GM21717 (cell line): ENCODE measurements around the gene BTN3A1.

Source experiments
- ATAC-seq: cut with Tn5 transposase; IDR thresholded peaks from one replicate; pipeline ENCODE4 v1.9.1; 2021; ENCODE audit warnings: mild to moderate bottlenecking, moderate library complexity; ENCODE audit not compliant: unreplicated experiment

The BTN3A1 gene

DNA sequence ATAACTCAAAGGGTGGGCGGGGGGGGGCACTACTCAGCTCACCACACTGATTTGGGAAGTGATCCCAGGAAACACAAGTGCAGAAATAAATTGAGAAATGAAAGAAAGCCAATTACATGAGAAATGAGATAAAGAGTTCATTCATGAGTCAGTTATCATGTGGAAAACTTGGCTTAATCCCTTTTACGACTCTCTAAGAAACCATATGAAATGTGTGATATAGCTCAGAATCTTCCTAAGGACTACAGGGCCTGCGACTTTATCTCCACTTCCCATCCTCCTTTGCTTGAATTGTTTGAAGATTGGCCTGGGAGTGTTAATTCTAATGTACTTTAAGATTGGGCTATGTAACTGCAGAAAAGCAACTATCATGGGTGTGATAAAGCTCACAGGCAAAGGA is 22.8 kb upstream of the BTN3A1 start:
- ATAC-seq, result no peak

DNA sequence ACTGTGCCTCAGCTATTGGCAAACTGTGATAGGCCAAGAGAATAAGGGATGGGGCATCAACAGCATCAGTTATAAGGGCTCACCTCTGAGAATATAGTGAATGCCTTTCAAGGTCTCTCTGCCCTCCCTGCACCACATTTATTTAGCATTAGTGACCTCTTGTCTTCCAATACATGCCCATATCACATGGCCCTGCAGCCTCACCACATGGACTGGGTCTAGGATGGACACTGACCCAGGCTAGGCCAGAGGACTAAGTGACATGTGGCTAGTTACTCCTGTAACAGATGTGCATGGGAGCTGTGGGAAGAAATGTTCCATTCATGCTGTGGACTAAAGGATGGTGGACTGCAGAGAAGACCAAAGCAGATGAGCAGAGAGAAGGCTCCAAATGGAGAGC is 22.3 kb upstream of the BTN3A1 start:
- ATAC-seq, result no peak

DNA sequence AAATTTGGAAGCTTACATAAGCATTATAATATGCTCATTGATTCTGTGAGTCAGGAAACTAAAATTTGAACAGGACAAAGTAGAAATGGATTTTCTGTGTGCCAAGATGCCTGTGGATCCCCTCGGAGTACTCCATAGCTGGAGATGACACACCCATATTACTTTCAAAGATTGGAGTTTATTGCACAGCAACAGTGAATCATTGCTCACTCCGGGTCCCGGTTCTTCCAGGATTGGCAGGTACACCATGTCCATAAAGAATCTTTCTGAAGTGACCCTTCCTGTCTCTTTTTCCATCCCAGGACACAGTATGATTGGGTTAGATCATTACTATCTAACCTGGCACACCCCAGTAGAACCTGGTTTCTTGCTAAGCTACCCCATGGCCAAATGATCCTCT is 21.8 kb upstream of the BTN3A1 start:
- ATAC-seq, result no peak

DNA sequence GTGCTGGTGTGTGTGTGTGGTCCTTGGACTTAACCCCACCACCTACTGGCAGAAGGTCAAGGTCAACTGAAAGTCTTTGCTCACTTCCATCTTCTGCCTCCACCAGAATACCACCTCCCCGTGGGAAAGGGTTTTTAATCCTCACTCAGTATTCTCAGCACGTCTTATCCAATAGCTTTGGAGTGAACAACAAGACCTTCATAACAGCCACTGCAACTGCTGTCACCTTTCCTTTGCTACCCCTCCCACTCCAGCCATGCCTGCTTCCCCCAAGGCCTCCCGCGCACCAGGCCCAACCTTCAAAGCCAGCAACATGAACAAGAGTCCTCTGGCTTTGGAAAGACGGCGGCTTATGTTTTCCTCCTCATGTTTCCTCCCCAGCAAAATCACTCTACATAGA is 20.0 kb upstream of the BTN3A1 start:
- no peak for ATAC-seq

DNA sequence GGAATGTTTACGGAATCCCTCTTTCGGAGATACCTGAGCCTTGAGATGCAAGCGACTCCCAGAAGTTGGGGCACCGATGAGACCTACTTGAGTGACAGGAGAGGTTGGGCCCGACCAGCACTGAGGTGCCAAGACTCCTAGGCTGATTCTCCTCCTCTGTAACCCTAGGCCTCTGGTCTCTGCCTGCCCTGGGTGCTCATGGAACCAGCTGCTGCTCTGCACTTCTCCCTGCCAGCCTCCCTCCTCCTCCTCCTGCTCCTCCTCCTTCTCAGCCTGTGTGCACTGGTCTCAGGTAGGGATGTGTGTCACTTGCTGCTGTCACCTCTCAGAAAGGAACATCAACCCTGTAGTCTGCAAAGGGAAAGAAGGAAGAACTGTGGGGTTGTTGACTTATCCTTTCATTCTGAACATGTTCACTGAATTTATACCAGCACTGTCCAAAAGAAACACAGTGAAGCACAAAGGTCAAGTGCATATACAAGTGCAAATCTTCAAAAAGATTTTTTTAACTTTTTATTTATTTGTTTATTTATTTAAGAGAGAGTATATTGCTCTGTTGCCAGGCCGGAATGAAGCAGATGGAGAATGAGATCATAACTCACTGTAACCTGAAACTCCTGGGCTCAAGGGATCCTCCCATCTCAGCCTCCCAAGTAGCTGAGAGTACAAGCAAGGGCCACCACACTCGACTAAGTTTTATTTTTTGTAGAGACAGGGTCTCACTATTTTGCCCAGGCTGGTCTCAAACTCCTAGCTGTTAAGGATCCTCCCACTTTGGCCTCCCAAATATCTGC is 18.3 kb upstream of the BTN3A1 start:
- ATAC-seq, result no peak

DNA sequence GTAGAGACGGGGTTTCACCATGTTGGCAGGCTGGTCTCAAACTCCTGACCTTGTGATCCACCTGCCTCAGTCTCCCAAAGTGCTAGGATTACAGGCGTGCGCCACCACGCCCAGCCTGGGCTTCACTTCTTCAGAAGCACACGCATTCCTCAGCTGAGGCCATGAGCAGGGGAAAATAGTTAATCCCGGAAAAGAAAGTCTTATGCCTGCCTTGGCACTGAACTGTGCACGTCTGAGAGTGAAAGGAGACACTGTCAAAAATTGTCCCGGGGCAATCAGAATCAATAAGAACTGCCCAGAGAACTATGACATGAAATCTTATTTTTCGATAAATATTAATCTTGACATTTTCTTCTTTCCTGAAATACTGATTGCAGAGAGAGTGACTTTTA is 16.3 kb upstream of the BTN3A1 start:
- no peak for ATAC-seq

DNA sequence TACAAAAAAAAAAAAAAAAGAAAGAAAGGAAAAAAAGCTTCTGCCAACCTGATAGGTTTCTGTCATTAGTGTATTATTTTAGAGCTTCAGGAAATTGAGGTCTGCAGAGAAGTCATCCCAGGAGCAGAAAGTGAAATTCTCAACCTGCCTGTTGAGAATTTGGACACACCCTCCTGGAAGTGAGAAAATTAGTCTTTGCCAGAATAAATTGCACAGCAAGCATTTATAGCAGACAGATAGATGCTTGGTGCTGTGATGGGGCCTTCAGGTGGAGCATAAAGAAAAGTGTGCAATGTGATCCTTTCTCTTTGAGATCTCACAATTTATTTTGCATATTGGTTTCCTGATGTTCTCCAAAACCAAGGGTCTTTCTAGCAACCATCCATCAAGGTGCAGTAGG is 14.5 kb upstream of the BTN3A1 start:
- ATAC-seq, result no peak

DNA sequence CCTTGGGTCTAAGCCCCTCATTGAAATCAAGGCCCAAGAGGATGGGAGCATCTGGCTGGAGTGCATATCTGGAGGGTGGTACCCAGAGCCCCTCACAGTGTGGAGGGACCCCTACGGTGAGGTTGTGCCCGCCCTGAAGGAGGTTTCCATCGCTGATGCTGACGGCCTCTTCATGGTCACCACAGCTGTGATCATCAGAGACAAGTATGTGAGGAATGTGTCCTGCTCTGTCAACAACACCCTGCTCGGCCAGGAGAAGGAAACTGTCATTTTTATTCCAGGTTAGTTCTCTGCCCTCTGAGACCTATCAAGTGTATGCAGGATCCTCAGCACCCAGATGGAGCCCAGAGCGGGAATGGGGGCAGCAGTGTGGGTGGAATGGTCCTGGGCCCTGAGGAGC is 14.1 kb upstream of the BTN3A1 start:
- no peak for ATAC-seq

DNA sequence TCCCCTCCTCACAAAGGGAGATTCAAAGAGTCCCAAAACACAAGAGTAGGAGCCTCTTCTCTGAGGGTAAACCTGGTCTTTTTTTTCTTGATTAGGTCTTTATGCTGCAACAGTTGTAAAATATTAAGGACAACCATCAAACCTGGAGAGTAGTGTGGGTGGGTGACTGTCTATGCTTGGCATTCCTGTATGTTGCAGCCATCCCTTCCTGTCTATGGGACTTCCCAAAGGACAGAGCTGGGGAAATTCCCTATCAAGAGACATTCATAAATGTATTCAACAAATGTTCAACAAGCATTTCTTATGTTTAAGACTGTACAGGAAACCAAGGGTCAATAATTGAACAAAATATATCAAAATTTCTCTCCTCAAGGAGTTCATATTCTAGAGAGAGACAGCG is 13.6 kb upstream of the BTN3A1 start:
- ATAC-seq, result no peak

DNA sequence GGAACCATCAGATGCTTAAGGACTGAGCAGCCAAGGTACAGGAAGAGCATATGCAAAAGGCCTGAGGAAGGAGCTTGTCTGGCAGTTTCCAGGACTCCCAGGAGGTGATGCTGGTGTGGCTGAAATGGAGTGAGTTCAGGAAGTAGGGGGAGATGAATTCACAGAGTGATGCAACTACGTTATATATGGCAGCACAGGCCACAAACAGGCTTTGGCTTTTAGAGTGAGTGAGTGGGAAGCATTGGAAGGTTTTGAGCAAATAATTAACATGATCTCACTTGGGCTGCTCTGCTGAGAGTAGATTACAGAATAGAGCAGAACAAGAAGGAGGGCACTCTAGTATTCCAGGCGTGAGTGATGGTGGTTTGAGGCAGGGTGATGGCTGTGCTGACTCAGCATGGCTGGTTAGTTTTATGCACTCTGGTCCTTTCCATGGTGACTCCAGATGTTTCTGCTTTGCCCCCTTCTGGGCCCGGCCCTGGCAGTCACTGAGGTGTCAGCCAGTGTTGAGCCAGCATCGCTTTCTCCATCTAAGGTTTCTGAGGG is 12.7 kb upstream of the BTN3A1 start:
- ATAC-seq, result no peak

DNA sequence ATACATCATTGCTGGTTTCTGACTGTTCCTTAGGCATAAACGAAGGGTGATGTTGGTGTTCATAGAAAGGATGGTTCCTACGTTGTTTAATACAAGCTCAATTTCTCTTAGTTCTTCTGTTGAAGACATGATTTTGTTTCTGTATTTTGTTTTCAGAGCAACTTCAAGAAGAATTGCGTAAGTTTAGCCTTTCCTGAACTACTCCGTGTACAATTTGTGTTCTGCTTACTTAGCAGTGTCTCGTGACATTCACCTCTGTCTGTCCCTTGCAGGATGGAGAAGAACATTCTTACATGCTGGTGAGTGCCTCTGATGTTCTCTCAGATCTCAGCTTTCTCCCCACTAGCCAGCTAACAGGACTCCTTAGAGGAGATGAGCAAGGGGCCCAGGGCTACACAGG is 11.5 kb upstream of the BTN3A1 start:
- no peak for ATAC-seq

DNA sequence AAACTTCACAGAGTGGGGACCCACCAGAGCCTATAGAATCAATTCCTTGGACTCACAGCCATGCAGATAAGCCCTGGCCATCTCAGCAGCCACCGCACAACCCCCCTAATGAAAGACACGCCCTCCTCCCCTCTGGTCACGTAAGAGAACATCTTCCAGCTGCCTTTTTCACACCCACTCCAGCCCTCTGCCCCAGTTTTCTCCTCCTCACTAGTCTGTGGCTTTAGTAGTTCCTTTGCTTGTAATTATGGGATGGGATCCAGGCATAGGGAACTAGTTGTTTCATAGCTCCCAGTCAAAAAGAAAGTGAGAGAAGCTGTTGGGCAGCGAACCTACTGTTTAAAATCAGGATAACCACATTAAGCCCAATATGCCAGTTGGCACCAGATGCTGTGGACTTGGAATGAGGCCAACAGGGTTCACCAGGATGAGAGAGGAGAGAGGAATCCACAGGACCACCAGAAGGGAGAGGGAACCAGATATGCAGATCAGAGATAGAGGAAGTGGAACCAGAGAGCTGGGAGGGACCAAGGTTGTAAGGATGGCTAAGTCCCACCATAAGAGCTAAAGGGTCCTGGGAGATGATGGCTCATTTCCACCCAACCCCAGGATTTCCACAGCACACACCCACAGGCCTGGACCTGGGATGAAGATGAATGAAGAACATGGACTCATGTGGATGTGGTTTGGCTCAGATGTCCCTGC is 9.0 kb upstream of the BTN3A1 start:
- ATAC-seq, result no peak

DNA sequence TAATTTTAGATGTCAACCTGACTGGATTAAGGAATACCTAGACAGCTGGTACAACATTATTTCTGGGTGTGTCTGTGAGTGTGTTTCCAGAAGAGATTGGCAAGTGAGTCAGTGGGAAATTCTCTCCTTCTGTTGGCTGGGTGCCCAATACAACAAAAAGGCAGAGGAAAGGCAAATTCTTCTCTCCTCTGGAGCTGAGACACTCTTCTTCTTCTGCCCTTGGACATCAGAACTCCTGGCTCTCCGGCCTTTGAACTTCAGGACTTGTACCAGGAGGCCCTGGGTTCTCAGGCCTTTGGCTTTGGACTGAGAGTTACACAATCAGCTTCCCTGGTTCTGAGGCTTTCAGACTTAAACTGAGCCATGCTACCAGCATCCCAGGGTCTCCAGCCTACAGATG is 7.8 kb upstream of the BTN3A1 start:
- ATAC-seq, result no peak

DNA sequence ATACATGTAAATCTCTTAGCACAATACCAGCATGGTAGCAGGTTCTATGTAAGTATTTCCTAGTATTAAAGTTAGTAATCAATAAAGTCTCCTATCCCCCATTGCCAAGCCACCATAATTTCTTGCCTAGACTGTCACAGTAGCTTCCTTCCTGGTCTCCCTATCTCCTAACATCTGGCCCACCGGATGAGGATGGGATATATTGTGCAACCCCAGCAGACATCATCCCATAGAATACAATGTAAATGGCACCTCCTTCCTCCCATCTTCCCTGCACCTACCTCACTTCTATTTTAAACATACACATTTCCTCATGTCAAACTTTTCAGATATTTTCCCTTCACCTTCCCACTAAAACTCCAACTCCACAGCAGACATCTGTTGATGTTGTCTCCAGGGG is 3.5 kb upstream of the BTN3A1 start:
- ATAC-seq, result no peak

DNA sequence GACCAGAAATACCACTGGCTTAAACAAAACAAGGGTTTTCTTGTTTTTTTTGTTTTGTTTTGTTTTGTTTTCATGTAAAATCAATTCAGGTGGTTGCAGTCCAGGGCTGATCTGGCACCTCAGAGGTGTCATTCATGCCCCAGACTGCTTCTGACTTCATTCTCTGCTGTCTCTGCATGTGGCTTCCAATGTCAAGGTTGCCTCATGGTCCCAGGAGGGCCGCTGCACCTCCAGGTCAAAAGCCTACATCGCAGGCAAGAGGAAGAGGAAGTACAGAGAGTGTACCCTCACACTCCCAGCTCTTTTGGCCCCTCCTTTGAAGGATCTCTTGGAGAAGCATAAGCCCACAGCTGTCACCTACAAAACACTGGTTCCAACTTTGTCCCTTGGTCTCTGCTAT is 1.4 kb upstream of the BTN3A1 start:
- no peak for ATAC-seq

DNA sequence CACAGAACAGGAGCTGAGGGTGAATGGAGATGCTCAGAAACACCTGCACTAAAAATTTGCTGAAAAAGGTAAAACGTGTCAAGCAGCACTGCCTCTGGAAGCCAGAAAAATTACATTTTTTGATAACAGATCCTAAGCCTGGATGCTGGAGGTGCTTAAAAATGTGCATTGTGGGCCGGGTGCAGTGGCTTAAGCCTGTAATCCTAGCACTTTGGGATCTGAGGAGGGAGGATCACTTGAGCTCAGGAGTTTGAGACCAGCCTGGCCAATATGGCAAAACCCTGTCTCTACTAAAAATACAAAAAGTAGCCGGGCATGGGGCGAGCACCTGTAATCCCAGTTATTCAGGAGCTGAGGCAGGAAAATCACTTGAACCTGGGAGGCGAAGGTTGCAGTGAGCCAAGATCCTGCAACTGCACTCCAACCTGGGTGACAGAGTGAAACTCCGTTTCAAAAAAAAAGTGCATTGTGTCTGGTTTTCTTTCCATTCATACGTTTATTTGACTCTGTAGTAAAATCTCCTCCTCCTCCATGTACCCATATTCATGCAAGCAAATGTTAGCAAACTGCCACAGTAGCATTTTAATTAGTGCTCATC is 587 bp upstream of the BTN3A1 start:
- ATAC-seq, result no peak

DNA sequence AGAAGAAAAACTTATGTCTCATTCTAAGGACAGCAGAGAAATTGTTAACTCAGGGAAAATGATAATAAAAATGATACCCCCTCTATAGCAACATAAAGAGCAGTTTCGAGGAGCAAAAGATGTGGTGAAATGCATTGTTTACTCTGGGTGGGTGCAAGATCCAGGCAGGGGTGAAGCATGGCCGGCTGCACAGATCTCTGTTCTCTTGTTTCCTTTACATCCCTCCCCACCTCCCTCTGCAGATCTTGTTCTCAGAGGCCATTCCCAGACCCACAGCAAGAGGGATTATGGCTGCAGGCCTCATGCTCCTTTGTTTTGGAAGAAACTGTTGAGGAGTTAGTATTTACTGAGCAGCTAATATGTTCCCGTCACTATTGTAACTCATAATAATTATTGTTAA is 1.8 kb downstream of the BTN3A1 start:
- ATAC-seq, result no peak

DNA sequence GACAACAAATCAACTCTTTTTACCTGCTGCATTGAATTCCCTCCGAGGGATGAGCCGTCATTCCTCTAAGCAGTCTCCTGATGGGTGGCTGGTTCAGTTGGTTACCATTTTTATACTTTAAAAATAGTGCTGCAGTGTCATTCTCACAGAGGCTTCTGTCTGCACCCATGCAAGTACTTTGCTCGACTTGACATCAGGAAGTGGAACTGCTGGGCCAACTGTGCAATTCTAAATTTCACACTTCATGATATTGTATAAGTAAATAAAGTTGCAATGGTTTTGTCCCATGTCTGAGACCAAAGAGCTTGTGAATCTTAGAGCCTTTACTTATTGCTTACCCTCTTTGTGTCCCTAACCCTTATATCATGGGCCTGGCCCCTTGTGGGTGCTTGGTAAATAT is 2.5 kb downstream of the BTN3A1 start:
- ATAC-seq, result no peak

DNA sequence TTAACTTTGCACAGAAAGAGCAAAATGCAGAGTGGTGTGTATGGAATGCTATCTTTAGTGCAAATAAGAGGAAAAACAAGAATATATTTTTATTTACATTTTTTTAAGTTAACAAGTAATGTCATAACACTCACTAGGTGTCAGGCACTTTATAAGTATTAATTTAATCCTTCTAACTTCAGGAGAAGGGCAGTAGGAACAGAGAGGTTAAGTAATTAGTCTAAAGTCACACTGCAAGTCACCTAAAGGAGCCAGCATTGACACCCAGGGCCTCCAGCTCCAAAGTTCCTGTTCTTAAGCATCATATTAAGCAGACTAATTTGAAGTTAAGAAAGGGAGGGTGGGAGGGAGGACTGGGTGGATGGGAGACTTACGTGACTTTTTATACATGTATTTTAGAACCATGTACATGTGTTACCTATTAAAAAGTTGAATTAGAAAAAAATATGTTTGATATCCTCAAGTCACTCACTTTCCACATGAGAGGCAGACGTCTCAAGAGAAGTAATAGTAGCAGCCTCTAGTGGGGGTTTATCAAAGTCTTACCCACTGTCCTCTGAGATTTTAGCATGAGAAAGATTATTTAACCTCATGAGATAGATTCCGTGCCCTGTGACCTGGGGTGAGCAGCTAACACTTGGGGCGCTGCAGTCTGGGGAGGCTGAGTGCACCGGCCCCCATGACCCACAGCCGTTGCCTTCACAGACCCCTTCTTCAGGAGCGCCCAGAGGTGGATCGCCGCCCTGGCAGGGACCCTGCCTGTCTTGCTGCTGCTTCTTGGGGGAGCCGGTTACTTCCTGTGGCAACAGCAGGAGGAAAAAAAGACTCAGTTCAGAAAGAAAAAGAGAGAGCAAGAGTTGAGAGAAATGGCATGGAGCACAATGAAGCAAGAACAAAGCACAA is 7.0 kb downstream of the BTN3A1 start:
- no peak for ATAC-seq

DNA sequence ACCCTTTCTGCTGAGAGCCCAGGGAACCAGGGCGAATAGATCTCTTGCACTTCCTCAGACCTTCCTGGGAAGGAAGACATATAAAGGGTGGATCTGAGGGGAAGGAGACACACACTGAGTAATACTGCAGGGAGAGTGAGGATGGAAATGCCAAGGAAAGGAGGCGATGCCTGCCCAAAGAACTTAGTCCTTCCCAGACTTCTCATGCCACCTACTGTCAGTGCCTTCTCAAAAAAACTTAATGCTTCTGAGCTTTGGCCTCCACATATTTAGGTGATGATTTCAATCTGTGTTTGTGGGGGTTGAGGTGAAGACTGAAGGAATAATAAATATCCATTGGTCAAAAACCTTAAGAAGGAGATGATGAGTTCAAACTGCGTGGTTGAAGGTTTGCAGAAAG is 9.7 kb downstream of the BTN3A1 start:
- ATAC-seq, result no peak

DNA sequence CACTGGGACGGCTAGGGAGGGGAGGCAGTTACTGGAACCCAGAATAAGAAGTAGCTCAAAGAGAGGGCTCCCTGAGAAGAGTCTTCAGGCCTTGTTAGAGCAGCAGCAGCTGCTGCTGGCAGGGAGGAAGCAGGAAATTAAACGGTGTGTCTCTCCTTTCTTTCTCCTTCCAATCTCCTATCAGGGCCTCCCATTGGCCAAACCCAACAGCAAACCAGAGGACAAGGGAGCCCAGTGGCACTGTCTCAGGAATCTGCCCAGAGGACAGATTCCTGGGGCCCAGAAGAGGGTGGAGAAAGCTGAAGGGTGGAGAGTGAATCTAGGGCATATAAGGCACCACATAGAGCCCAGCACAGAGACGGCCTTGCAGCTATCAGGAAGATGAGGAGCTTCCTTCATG is 10.2 kb downstream of the BTN3A1 start:
- no peak for ATAC-seq
